ENCODE measurements around the gene BBLN.

GRCh38 chr9:128114326-128115186 is 45.5 kb upstream of the BBLN start:
- TF ChIP-seq YY1 (IDR thresholded peaks at IDR 0.05; ENCODE audit: insufficient read depth, insufficient read length), result no peak
- TF ChIP-seq ZNF274 (IDR thresholded peaks at IDR 0.05; ENCODE audit: low read depth, low read length), result no peak
- no peak for TF ChIP-seq SUZ12 (IDR thresholded peaks at IDR 0.05; ENCODE audit: extremely low read depth, insufficient read depth, insufficient read length)
